ENCODE data around the gene GFAP. TPM values are rescaled to one million over a fixed set of nuclear protein-coding genes. Genes with fewer than 3 reads are reported as not detected.

The GFAP gene
- total RNA-seq, 4 donors from 2014 or later, result not detected

- Histone ChIP-seq H3K36me3 (peaks cover 0 to 7% (median 0%) of the 10 kb centered on the region in 3 donors), H3K27me3 (no peaks in the 10 kb centered on the region), H3K9me3 (peaks cover 0 to 6% (median 0%) of the 10 kb centered on the region in 3 donors), H3K4me3 (no peak overlapping the region), H3K4me1 (peaks cover 0 to 14% (median 0%) of the 10 kb centered on the region in 3 donors), H3K27ac (no peak overlapping the region)
- 49 to 60% methylated on average over 4 of the region's 4 CpGs for WGBS, 2 donors
- TF ChIP-seq POLR2A (IDR thresholded peaks at IDR 0.05) (no peak), CTCF (IDR thresholded peaks at IDR 0.05) (no peak)
- DNase-seq, result no peak
- intact Hi-C loops (cut with DNase I), result no loop called here
These were observed 25.0 kb upstream of the GFAP start for GRCh38 chr17:44940317-44940716.

- TF ChIP-seq POLR2A (IDR thresholded peaks at IDR 0.05) (no peak), CTCF (IDR thresholded peaks at IDR 0.05) (no peak)
- intact Hi-C loops (cut with DNase I), result no loop called here
- DNase-seq, result no peak
- WGBS, 2 donors, result 89 to 97% methylated on average over 3 of the region's 9 CpGs
- Histone ChIP-seq H3K4me3 (no peak overlapping the region), H3K27me3 (no peaks in the 10 kb centered on the region), H3K36me3 (peaks cover 0 to 39% (median 0%) of the 10 kb centered on the region in 3 donors), H3K9me3 (peaks cover 0 to 6% (median 0%) of the 10 kb centered on the region in 3 donors), H3K27ac (no peak overlapping the region), H3K4me1 (no peaks in the 10 kb centered on the region)
These were observed 19.8 kb upstream of the GFAP start for GRCh38 chr17:44935116-44935515.

GRCh38 chr17:44934745-44935105 is 19.4 kb upstream of the GFAP start:
- 77 to 93% methylated on average over 2 to 6 of the region's 10 CpGs for WGBS, 2 donors
- Histone ChIP-seq H3K9me3 (peaks cover 0 to 6% (median 0%) of the 10 kb centered on the region in 3 donors), H3K27me3 (no peaks in the 10 kb centered on the region), H3K36me3 (peaks cover 0 to 39% (median 0%) of the 10 kb centered on the region in 3 donors), H3K4me1 (no peaks in the 10 kb centered on the region), H3K27ac (no peak overlapping the region), H3K4me3 (no peak overlapping the region)
- intact Hi-C loops (cut with DNase I), result loop anchor here (5.0 kb wide), 1 partner anchor 83 kb away; no protein-coding TSS in a partner anchor
- TF ChIP-seq CTCF (IDR thresholded peaks at IDR 0.05) (no peak), POLR2A (IDR thresholded peaks at IDR 0.05) (no peak)
- no peak for DNase-seq

GRCh38 chr17:44933824-44934744 is 18.8 kb upstream of the GFAP start:
- H3K4me1 ChIP-seq, result no peaks in the 10 kb centered on the region
- no peak for DNase-seq
- 96% methylated on average over 12 to 24 of the region's 34 CpGs for WGBS, 2 donors
- no peak overlapping the region for H3K4me3 ChIP-seq
- H3K36me3 ChIP-seq, result peaks cover 0 to 39% (median 0%) of the 10 kb centered on the region in 3 donors
- TF ChIP-seq CTCF (IDR thresholded peaks at IDR 0.05) (no peak), POLR2A (IDR thresholded peaks at IDR 0.05) (no peak)
- intact Hi-C loops (cut with DNase I), result loop anchor here (5.0 kb wide), 1 partner anchor 83 kb away; no protein-coding TSS in a partner anchor
- H3K27me3 ChIP-seq, result no peaks in the 10 kb centered on the region
- H3K9me3 ChIP-seq, result peaks cover 0 to 6% (median 0%) of the 10 kb centered on the region in 3 donors
- H3K27ac ChIP-seq, result no peak overlapping the region

- H3K4me1 ChIP-seq, result no peaks in the 10 kb centered on the region
- 100% methylated on average over 1 of the region's 6 CpGs; no CpG with 5 or more reads in 1 of the 2 donors for WGBS, 2 donors
- intact Hi-C loops (cut with DNase I), result loop anchor here (5.0 kb wide), 1 partner anchor 85 kb away; no protein-coding TSS in a partner anchor
- DNase-seq, result no peak
- H3K9me3 ChIP-seq, result no peaks in the 10 kb centered on the region
- no peaks in the 10 kb centered on the region for H3K27me3 ChIP-seq
- peaks cover 0 to 47% (median 0%) of the 10 kb centered on the region in 3 donors for H3K36me3 ChIP-seq
- no peak overlapping the region for H3K27ac ChIP-seq
- TF ChIP-seq POLR2A (IDR thresholded peaks at IDR 0.05) (no peak), CTCF (IDR thresholded peaks at IDR 0.05) (no peak)
- H3K4me3 ChIP-seq, result no peak overlapping the region
These were observed 17.4 kb upstream of the GFAP start for GRCh38 chr17:44932787-44933097.
